ENCODE data around the gene PFDN2. TPM values are rescaled to one million over a fixed set of nuclear protein-coding genes. Genes with fewer than 3 reads are reported as not detected.

PFDN2 gene
- total and polyA plus RNA-seq, 2 of the 8 experiments (the other 6 are each of a cell fraction or from before 2014, with no cell fraction given), result 66.2 to 71.2 TPM

DNA sequence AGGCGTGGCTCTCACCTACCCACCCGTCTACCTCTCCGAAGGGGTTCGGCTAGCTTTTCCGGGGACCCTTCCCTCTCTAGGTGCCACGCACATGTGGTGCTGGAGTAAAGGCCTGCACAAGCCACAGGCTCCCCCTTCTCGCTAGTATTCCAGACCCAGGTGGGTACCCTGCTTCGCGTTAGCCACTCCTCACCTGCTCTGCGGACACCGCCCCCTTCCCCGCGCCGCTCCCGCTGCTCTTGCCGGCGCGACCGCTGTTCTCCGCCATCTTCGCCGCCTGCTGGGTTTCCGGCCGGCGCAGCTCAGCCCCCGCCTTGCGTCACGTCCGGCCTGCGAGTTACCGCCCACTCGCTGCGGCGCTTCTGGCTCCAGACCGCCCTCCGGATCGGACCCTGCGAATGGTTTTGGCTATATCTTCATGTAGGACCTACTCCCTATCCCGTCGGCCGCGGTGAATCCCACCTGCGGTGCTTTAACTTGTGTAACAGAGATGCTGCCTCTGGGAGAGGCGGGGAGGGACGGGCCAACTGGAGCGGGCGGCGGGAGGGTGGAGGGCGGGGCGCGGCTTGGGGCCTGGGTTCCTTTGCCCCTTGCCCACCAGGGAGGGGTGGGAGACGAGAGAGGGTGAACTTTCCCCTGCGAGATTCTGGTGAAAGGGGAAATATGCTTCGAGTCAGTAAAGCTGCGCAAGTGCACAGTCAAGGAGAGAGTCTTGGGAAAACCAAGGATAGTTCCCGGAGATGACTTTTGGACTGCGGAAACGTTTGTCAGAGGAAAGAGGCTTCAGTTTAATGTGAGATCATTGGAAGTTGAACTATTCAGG lies at the start of gene PFDN2, which contains the start of gene NIT1 (continued):
- TF ChIP-seq, protein P1, sequence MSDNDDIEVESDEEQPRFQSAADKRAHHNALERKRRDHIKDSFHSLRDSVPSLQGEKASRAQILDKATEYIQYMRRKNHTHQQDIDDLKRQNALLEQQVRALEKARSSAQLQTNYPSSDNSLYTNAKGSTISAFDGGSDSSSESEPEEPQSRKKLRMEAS (IDR thresholded peaks at IDR 0.05), result peak; percentile 49; the same call in 1 of the 2 replicates
- no peak for TF ChIP-seq TCF12 (IDR thresholded peaks at IDR 0.05; ENCODE audit: low read depth, low read length)
- TF ChIP-seq, protein P2, sequence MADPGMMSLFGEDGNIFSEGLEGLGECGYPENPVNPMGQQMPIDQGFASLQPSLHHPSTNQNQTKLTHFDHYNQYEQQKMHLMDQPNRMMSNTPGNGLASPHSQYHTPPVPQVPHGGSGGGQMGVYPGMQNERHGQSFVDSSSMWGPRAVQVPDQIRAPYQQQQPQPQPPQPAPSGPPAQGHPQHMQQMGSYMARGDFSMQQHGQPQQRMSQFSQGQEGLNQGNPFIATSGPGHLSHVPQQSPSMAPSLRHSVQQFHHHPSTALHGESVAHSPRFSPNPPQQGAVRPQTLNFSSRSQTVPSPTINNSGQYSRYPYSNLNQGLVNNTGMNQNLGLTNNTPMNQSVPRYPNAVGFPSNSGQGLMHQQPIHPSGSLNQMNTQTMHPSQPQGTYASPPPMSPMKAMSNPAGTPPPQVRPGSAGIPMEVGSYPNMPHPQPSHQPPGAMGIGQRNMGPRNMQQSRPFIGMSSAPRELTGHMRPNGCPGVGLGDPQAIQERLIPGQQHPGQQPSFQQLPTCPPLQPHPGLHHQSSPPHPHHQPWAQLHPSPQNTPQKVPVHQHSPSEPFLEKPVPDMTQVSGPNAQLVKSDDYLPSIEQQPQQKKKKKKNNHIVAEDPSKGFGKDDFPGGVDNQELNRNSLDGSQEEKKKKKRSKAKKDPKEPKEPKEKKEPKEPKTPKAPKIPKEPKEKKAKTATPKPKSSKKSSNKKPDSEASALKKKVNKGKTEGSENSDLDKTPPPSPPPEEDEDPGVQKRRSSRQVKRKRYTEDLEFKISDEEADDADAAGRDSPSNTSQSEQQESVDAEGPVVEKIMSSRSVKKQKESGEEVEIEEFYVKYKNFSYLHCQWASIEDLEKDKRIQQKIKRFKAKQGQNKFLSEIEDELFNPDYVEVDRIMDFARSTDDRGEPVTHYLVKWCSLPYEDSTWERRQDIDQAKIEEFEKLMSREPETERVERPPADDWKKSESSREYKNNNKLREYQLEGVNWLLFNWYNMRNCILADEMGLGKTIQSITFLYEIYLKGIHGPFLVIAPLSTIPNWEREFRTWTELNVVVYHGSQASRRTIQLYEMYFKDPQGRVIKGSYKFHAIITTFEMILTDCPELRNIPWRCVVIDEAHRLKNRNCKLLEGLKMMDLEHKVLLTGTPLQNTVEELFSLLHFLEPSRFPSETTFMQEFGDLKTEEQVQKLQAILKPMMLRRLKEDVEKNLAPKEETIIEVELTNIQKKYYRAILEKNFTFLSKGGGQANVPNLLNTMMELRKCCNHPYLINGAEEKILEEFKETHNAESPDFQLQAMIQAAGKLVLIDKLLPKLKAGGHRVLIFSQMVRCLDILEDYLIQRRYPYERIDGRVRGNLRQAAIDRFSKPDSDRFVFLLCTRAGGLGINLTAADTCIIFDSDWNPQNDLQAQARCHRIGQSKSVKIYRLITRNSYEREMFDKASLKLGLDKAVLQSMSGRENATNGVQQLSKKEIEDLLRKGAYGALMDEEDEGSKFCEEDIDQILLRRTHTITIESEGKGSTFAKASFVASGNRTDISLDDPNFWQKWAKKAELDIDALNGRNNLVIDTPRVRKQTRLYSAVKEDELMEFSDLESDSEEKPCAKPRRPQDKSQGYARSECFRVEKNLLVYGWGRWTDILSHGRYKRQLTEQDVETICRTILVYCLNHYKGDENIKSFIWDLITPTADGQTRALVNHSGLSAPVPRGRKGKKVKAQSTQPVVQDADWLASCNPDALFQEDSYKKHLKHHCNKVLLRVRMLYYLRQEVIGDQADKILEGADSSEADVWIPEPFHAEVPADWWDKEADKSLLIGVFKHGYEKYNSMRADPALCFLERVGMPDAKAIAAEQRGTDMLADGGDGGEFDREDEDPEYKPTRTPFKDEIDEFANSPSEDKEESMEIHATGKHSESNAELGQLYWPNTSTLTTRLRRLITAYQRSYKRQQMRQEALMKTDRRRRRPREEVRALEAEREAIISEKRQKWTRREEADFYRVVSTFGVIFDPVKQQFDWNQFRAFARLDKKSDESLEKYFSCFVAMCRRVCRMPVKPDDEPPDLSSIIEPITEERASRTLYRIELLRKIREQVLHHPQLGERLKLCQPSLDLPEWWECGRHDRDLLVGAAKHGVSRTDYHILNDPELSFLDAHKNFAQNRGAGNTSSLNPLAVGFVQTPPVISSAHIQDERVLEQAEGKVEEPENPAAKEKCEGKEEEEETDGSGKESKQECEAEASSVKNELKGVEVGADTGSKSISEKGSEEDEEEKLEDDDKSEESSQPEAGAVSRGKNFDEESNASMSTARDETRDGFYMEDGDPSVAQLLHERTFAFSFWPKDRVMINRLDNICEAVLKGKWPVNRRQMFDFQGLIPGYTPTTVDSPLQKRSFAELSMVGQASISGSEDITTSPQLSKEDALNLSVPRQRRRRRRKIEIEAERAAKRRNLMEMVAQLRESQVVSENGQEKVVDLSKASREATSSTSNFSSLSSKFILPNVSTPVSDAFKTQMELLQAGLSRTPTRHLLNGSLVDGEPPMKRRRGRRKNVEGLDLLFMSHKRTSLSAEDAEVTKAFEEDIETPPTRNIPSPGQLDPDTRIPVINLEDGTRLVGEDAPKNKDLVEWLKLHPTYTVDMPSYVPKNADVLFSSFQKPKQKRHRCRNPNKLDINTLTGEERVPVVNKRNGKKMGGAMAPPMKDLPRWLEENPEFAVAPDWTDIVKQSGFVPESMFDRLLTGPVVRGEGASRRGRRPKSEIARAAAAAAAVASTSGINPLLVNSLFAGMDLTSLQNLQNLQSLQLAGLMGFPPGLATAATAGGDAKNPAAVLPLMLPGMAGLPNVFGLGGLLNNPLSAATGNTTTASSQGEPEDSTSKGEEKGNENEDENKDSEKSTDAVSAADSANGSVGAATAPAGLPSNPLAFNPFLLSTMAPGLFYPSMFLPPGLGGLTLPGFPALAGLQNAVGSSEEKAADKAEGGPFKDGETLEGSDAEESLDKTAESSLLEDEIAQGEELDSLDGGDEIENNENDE (IDR thresholded peaks at IDR 0.05; ENCODE audit: insufficient replicate concordance, low read length), result no peak
- TF ChIP-seq CEBPB (IDR thresholded peaks at IDR 0.05; ENCODE audit: low read depth, low read length), result 0 out of 2 replicates have a peak, but pooled peaks have one; percentile 16
- peak; percentile 86 for TF ChIP-seq PHF8 (conservative IDR thresholded peaks at IDR 0.05; ENCODE audit: low read depth, low read length)
- no peak for TF ChIP-seq RAD21 (IDR thresholded peaks at IDR 0.05 in 1 of 2, conservative IDR thresholded peaks at IDR 0.05 in 1 of 2; ENCODE audit: low read depth in 2 of 2, low read length in 2 of 2)
- peak; percentile 73 for TF ChIP-seq KDM5A (IDR thresholded peaks at IDR 0.05; ENCODE audit: low read length)
- no peak for TF ChIP-seq NANOG (IDR thresholded peaks at IDR 0.05; ENCODE audit: insufficient read depth, low read depth, low read length, poor library complexity, severe bottlenecking)
- TF ChIP-seq BACH1 (IDR thresholded peaks at IDR 0.05; ENCODE audit: low read length), result no peak

All from H1 (cell line).